Measurements from ENCODE around the gene CDH23.

GRCh38 chr10:71804077-71804476 is 407.4 kb downstream of the CDH23 start:
- TF ChIP-seq POLR2A (IDR thresholded peaks at IDR 0.05) (no peak), CTCF (IDR thresholded peaks at IDR 0.05 in 8 of 11, conservative IDR thresholded peaks at IDR 0.05 in 3 of 11) (no peak)
